ENCODE measurements around the gene CPO.

CPO gene

DNA sequence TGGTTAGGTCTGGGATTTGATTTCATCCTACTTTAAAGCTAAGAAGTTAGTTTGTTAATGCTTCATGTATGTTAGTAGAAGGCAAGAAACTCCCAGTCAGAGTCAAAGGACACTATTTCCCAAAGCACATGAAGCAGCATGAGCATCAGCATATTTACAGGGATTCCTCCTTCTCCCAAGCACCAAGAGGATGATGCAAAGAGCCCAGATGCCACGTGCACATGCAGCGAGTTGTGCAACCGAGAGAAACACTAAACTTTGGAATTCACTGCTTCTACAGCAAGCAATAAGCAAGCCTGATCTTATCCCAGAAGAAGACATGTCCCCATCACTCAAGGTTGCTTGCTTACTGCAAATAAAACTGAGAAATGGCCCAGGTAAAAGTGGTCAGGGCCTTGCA, 32.5 kb downstream of the CPO start:
- no peak for DNase-seq (ENCODE audit: low read depth in 2 of 3, low spot score in 2 of 3)

DNA sequence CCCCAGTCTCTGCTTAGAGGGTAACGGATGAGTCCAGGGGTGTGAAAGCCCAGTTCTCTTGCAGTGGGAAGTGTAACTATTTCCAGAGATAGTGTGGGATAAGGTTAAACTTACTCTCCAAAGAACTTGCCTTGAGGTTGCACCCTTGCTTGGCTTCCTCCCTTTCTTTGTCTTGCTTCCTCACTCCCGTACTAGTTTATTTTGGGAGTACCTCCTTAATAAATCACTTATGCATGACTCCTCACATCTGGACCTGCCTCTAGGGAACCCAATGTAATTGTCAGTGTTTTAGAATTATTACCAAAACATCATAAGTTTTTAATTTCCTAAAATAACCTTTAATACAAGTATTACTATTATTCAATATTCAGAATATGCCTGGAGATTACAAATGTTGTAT, 35.2 kb downstream of the CPO start:
- DNase-seq (ENCODE audit: low read depth in 2 of 3, low spot score in 2 of 3) = no peak

DNA sequence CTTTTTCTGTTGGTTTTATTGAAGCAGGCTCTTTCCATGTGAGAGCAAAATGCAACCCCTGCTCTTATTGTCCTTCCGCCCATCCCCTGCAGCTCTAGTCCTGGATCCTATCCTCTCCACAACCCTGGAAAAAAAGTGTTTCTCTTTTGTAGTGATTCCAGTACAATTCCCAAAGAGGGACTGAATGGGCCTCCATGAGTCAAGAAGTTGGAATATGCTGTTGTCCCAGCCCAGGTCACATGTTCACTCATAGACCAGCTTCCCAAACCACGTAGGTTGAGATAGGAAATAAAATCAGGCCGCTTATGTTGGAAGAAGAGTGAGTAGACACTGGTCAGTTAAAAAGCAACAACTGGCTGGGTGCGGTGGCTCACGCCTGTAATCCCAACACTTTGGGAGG, 39.4 kb downstream of the CPO start:
- no peak for DNase-seq (ENCODE audit: low read depth in 2 of 3, low spot score in 2 of 3)

DNA sequence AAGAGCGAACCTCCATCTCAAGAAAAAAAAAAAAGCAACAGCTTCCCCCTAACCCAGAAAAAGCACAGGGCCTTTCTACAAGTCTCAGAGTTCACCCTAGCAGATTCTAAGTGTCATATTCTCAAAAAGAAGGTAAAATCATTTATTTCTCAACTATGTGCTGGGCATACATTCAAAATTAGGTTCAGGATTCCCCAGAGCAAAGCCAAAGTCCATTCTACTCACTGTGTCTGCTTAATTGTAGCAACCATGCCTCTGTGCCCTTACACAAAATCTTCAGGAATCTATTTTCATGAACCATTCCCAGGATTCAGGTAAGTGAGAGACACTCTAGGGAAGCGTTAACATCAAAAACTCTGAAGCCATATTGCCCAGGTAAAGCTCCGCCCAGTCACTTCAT, 40.0 kb downstream of the CPO start:
- no peak for DNase-seq (ENCODE audit: low read depth in 2 of 3, low spot score in 2 of 3)

GRCh38 chr2:206979922-206980321, 40.6 kb downstream of the CPO start:
- DNase-seq (ENCODE audit: low read depth in 2 of 3, low spot score in 2 of 3) = no peak

DNA sequence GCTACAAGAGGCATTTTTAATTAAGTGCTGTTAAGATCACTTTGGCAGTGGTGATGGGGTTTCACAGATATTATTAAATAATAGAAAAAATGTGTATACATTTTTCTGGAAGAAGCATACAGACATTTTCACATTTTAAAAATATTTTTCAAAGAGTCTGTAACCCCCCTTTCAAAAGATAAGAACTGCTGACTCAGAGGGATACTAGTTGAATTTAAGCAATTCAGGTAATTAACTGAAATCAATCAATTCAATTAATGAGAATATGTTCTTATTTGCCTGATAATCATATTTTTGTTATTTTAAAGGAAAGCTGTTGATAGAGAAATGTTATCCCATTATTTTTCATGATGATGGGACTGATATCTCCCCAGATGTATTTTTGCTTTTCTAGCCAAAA, 41.1 kb downstream of the CPO start:
- DNase-seq (ENCODE audit: low read depth in 2 of 3, low spot score in 2 of 3) = no peak

DNA sequence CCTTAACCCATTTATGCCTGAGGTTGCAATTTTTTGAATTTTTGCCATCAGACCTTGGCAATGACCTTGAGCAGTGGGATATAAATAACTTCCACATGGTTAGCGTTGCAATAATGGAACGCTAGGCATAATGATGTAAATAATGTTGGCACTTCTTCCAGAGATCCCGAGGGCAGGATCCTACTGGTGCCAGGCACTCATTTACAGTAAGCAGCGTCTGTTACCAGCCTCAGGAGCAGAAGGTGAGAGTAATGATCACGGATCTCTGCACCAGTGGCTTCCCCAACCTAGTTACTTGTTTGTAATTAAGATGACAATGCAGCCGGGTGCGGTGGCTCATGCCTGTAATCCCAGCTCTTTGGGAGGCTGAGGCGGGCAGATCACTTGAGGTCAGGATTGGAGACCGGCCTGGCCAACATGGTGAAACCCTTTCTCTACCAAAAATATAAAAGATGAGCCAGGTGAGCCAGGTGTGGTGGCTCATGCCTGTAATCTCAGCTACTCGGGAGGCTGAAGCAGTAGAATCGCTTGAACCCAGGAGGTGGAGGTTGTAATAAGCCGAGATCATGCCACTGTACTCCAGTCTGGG, 41.9 kb downstream of the CPO start:
- no peak for DNase-seq (ENCODE audit: low read depth in 2 of 3, low spot score in 2 of 3)

GRCh38 chr2:206981739-206982340, 42.5 kb downstream of the CPO start:
- DNase-seq (ENCODE audit: low read depth in 2 of 3, low spot score in 2 of 3) = peak in 1 of 3 experiments; percentile 9

DNA sequence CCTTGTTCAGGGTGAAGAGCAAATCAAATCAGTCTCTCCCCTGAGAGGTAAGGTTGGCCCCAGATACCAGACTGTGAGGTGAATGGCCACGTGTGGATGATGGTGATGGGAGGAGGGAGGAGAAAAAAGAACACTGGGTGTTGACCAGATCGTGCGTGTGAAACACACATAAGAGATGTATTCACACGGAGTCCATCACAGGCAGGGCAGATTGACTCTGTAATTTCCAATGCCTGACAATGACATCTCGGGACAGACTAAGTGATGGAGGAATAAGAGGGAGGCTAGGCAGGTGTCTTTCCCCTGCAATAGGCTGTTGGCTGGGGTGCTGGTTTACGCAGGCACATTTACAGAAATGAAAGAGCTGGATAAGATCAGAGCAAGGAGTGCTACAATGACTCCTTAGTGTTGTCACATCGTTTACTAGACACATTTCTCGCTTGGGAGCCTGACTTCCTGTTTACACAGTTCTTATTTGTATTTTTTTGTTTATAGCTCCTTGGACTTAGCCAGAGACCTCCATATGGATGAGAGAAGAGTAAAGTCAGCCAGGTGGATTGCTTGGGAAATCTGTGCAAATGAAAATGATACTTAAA, 43.1 kb downstream of the CPO start:
- no peak for DNase-seq (ENCODE audit: low read depth in 2 of 3, low spot score in 2 of 3)

DNA sequence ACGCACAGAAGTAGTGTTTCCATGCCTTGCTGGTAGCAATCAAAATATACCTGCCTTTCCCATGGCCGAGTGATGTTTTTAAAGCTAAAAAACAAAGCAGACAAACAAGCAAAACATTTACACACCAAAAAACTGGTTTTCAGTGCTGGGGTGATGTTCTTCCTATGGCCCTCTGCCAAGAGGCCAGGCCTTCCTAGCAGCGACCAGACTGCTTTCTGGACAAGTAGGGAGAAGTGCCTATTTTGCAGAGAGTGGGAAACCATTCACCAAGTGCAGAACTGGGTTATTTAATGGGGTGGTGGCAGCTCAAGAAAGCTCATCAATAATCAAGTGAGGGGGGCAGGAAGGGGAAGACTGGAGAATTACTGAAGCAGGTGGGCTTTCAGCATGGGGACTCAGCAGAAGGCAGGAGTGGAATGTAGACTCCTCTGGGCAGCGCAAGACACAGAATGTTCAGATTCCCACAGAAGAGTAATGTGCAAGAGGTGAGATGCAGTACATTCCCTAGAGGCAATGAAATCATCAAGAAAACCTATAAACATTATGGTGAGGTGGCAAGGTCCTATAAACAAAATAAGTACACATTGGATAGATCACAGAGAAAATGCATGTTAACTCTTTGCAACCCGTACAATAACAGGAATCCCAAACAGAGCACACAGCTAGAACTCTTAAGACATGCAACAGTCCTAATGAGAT, 44.0 kb downstream of the CPO start:
- no peak for DNase-seq (ENCODE audit: low read depth in 2 of 3, low spot score in 2 of 3)

- no peak for DNase-seq (ENCODE audit: low read depth in 2 of 3, low spot score in 2 of 3)
Measured at GRCh38 chr2:206984206-206984605, 44.9 kb downstream of the CPO start.

- no peak for DNase-seq (ENCODE audit: low read depth in 2 of 3, low spot score in 2 of 3)
Measured at GRCh38 chr2:206986943-206987342, 47.6 kb downstream of the CPO start.

- no peak for DNase-seq (ENCODE audit: low read depth in 2 of 3, low spot score in 2 of 3)
Measured at GRCh38 chr2:206987810-206988209, 48.5 kb downstream of the CPO start.

- no peak for DNase-seq (ENCODE audit: low read depth in 2 of 3, low spot score in 2 of 3)
Measured at GRCh38 chr2:206988884-206989283, 49.6 kb downstream of the CPO start.

DNA sequence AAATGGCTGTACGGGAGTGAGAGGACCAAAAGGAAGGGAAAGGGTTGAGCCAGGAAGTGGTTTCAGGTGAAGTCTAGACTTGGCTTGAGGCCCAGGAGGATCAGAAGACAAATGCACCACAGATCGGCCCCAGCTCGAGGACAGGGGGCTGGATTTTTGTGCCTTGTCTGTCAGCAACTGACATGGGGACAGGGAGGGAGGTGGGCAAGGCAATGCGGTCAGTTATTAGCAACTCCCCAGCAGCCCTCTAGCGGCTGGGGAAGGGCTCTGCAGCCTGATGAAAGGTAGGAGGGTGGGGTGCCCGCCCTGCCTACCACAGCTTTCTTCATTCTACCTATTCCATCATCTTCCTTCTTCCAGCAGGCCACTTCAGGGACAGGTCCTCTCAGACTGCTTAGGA, 50.0 kb downstream of the CPO start:
- no peak for DNase-seq (ENCODE audit: low read depth in 2 of 3, low spot score in 2 of 3)

- no peak for DNase-seq (ENCODE audit: low read depth in 2 of 3, low spot score in 2 of 3)
Measured at GRCh38 chr2:206990360-206990759, 51.0 kb downstream of the CPO start.

DNA sequence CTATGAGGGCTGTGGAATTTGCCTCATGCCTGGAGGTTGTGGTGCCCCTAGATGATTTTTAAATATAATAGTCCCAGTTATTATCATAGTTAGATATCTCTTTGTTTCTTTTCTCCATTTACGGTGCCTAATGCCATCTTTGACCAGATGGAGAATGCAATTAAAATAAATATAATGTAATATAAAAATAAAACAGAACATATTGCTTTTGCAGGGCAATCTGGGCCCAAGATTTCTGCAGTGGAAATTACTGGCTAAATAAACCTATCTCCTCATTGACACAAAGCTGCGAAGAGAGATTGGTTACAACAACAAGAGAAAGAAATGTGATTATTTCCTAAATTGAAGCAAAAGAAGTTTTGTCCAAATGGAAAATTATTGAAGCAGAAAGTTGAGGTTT, 51.8 kb downstream of the CPO start:
- no peak for DNase-seq (ENCODE audit: low read depth in 2 of 3, low spot score in 2 of 3)

GRCh38 chr2:206993396-206993911, 54.1 kb downstream of the CPO start:
- no peak for DNase-seq (ENCODE audit: low read depth in 2 of 3, low spot score in 2 of 3)

DNA sequence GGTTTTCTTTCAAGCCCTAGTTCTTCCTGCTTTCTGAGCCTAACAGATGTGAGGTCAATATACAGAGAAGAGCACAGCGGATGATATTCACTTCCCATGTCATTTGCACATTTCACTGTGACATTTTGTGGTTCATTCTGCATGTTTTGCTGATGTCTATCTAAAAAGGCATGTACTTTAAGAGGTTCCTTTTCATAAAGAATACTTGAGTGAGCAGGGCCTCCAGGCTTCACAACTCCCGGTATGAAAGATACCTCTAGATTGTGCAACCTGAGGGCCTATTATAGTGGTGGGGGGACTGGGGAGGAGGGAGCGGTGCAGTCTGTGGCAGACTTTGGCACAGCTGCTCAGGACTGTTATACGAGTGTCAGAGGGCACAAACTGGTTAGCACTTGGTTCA, 54.6 kb downstream of the CPO start:
- DNase-seq (ENCODE audit: low read depth in 2 of 3, low spot score in 2 of 3) = no peak

DNA sequence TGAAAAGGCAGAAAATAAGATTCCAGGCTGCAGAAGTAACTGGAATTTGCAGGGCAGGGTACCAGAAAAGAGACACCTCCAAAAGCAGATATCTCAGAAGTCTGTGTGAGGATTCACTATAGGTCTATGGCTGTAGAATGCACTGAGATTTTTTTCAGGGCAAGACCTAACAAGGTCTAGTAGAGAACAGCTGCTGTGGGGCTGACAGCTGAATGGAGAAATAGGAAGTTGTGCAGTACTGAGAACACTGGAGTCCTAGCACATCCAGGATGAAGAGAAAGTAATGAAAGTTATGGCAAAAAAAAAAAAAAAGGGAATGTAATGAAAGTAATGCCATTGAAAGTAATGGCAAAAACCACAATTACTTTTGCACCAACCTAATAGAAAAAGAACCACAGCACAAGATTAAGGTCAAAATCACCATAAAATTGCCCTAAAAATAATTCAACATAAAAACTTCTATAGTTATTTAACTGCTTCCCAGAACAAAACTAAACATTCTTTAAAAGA, 57.3 kb downstream of the CPO start:
- DNase-seq (ENCODE audit: low read depth in 2 of 3, low spot score in 2 of 3) = no peak

DNA sequence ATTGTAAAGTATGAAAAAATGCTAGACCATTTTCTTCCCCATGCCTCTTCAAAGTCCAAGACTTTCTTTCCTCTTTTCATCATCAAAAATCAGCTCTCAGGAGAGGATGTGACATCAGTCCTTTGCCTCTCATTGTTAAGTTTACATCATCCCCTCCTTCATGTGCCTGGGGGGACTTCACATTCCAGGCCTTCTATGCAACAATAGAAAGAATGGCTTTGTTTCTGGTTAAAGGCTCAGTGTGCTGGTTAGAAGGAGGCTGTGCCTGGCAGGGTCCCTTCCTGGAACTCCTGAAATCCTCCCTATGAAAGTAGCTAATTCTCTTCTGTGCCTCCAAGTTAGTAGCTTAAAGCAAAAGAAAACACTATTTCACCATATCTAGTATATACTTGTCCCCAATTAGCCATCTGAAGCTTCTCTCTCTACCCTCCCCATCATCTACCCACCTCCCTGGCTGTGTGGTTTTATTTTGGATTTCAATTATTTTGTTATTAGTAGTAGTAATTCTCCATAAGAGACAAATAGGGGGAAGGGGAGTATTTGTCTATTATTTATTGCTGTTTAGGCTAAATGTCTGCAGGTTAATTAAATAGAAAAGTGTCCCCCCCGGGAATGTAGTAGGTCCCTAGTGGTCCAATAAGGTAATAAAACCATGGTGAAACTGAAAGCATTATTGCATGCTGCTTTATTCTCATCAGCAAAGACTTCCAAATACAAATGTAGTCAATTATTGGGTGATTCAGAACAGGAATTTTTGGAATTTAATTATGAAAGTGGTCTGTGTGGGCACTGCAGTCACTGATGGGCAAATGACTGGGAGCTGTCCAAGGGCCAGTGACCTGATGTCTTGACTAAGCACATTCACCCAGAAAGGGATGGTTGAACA, 69.0 kb downstream of the CPO start:
- DNase-seq (ENCODE audit: low read depth in 2 of 3, low spot score in 2 of 3) = no peak
